Parathyroid adenoma (tissue), 2 donors: ENCODE results near the gene HOXB3.

Experiments used
- H2AFZ ChIP-seq: fragments of 300-600 bp; sonication (generic); one replicate; pipeline ENCODE4 v1.7.0; 2017; ENCODE audit warnings: antibody characterized with exemption, mild to moderate bottlenecking
- H3K27ac ChIP-seq: fragments of 300-600 bp; sonication (generic); one replicate; pipeline ENCODE4 v1.7.0; 2017
- H3K27me3 ChIP-seq: fragments of 300-600 bp; sonication (generic); one replicate; pipeline ENCODE4 v1.7.0; 2017; ENCODE audit warnings: low read length; ENCODE audit not compliant: control insufficient read depth, insufficient read depth
- H3K36me3 ChIP-seq: fragments of 300-600 bp; sonication (generic); one replicate; pipeline ENCODE4 v1.7.0; 2017; ENCODE audit warnings: low read length; ENCODE audit not compliant: control insufficient read depth, insufficient read depth
- H3K4me1 ChIP-seq: fragments of 300-600 bp; sonication (generic); one replicate; pipeline ENCODE4 v1.7.0; 2017; ENCODE audit warnings: control low read depth
- H3K4me2 ChIP-seq: fragments of 300-600 bp; sonication (generic); one replicate; pipeline ENCODE4 v1.7.0; 2017; ENCODE audit warnings: low read length
- H3K4me3 ChIP-seq: fragments of 300-600 bp; sonication (generic); one replicate; pipeline ENCODE4 v1.7.0; 2017; ENCODE audit warnings: low read depth, low read length
- H3K79me2 ChIP-seq: fragments of 300-600 bp; sonication (generic); one replicate; pipeline ENCODE4 v1.7.0; 2017; ENCODE audit warnings: control low read depth
- H3K9ac ChIP-seq: fragments of 300-600 bp; sonication (generic); one replicate; pipeline ENCODE4 v1.7.0; 2017; ENCODE audit warnings: mild to moderate bottlenecking
- H3K9me3 ChIP-seq: fragments of 300-600 bp; sonication (generic); one replicate; pipeline ENCODE4 v1.7.0; 2017; ENCODE audit warnings: low read length; ENCODE audit not compliant: control insufficient read depth
- TF ChIP-seq, protein P1 (sequence below): fragments of 300-600 bp; sonication (generic); IDR thresholded peaks from one replicate; pipeline ENCODE4 v1.7.0; 2017; ENCODE audit warnings: antibody characterized with exemption, mild to moderate bottlenecking
- donor health status: primary hyperparathyroidism.

HOXB3 gene

GRCh38 chr17:48592057-48592514 is 2.0 kb upstream of the HOXB3 start:
- H3K79me2 ChIP-seq = no peaks in the 10 kb centered on the region
- no peak overlapping the region for H2AFZ ChIP-seq
- no peaks in the 10 kb centered on the region for H3K9me3 ChIP-seq
- TF ChIP-seq, protein P1, sequence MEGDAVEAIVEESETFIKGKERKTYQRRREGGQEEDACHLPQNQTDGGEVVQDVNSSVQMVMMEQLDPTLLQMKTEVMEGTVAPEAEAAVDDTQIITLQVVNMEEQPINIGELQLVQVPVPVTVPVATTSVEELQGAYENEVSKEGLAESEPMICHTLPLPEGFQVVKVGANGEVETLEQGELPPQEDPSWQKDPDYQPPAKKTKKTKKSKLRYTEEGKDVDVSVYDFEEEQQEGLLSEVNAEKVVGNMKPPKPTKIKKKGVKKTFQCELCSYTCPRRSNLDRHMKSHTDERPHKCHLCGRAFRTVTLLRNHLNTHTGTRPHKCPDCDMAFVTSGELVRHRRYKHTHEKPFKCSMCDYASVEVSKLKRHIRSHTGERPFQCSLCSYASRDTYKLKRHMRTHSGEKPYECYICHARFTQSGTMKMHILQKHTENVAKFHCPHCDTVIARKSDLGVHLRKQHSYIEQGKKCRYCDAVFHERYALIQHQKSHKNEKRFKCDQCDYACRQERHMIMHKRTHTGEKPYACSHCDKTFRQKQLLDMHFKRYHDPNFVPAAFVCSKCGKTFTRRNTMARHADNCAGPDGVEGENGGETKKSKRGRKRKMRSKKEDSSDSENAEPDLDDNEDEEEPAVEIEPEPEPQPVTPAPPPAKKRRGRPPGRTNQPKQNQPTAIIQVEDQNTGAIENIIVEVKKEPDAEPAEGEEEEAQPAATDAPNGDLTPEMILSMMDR = no peak
- H3K36me3 ChIP-seq = no peaks in the 10 kb centered on the region
- H3K4me1 ChIP-seq = no peaks in the 10 kb centered on the region
- no peak overlapping the region for H3K4me2 ChIP-seq
- no peak overlapping the region for H3K4me3 ChIP-seq
- no peak overlapping the region for H3K9ac ChIP-seq
- H3K27me3 ChIP-seq = no peaks in the 10 kb centered on the region
- no peak overlapping the region for H3K27ac ChIP-seq

GRCh38 chr17:48591255-48592056 is 1.4 kb upstream of the HOXB3 start:
- no peaks in the 10 kb centered on the region for H3K27me3 ChIP-seq

DNA sequence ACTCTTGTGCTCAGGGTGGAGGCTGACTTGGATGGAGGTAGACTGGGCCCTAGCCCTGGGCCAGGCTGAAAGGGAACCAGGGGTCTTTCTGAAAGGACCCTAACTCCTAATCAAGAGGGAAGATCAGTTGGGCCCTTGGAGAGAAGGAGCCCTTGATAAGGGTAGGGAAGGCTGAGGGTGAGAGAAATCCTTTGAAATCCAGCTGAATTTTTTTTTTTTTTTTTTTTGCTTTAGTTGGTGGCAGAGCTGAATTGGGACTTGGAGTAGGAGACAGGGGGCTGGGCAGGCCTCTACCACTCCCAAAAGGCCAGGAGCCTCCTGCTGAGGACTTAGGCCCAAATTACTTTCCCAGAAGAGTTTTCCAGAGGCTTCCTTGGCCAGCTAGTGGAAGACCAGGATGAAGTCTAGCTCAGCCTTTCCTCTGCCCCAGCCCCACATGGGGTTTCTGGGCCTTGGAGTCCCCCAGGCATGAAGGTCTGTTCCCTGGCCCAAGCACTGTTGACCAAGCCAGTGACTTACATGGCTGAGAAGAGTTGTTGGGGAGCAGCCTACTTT is 643 bp upstream of the HOXB3 start:
- Histone ChIP-seq H3K4me2 (no peak overlapping the region), H3K27ac (no peak overlapping the region), H3K9me3 (no peaks in the 10 kb centered on the region), H2AFZ (no peak overlapping the region), H3K36me3 (no peaks in the 10 kb centered on the region), H3K9ac (no peak overlapping the region), H3K4me3 (no peak overlapping the region), H3K4me1 (no peaks in the 10 kb centered on the region), H3K27me3 (no peaks in the 10 kb centered on the region), H3K79me2 (no peaks in the 10 kb centered on the region)
- TF ChIP-seq, protein P1 = no peak

More at GRCh38 chr17:48591255-48592056, 1.4 kb upstream of the HOXB3 start:
- Histone ChIP-seq H3K36me3 (no peaks in the 10 kb centered on the region), H3K9ac (no peak overlapping the region), H3K4me1 (no peaks in the 10 kb centered on the region), H3K27ac (no peak overlapping the region), H3K4me3 (no peak overlapping the region), H3K79me2 (no peaks in the 10 kb centered on the region), H3K9me3 (no peaks in the 10 kb centered on the region), H3K4me2 (no peak overlapping the region), H2AFZ (no peak overlapping the region)
- TF ChIP-seq, protein P1 = no peak

GRCh38 chr17:48589060-48589830 is 796 bp downstream of the HOXB3 start:
- Histone ChIP-seq H3K79me2 (no peaks in the 10 kb centered on the region), H3K27ac (no peak overlapping the region), H3K9ac (no peak overlapping the region), H3K4me3 (no peak overlapping the region), H3K4me1 (no peaks in the 10 kb centered on the region), H3K36me3 (no peaks in the 10 kb centered on the region), H3K27me3 (no peaks in the 10 kb centered on the region), H2AFZ (no peak overlapping the region), H3K9me3 (no peaks in the 10 kb centered on the region), H3K4me2 (no peak overlapping the region)
- TF ChIP-seq, protein P1 = no peak
